MM.1S (cell line): ENCODE results near the gene CHST2.

ENCODE experiments used
- CTCF ChIP-seq: fragments of 300-600 bp; sonication (generic); IDR thresholded peaks from 2 replicates; pipeline ENCODE4 v1.5.1; 2016; ENCODE audit warnings: antibody characterized with exemption, low read length, mixed read lengths
- EZH2 ChIP-seq: fragments of 300-600 bp; sonication (generic); optimal IDR thresholded peaks from 2 replicates; pipeline ENCODE3; 2017; ENCODE audit warnings: low read depth, mild to moderate bottlenecking, antibody characterized with exemption, low read length, mixed read lengths

GRCh38 chr3:143119974-143120715 lies 574 bp downstream of the CHST2 start:
- no peak for TF ChIP-seq CTCF
- no peak for TF ChIP-seq EZH2
